ENCODE measurements around the gene PLPPR2.
A peak's percentile ranks its signal among the peaks of the same experiment; 100 is the strongest.

Gene PLPPR2

DNA sequence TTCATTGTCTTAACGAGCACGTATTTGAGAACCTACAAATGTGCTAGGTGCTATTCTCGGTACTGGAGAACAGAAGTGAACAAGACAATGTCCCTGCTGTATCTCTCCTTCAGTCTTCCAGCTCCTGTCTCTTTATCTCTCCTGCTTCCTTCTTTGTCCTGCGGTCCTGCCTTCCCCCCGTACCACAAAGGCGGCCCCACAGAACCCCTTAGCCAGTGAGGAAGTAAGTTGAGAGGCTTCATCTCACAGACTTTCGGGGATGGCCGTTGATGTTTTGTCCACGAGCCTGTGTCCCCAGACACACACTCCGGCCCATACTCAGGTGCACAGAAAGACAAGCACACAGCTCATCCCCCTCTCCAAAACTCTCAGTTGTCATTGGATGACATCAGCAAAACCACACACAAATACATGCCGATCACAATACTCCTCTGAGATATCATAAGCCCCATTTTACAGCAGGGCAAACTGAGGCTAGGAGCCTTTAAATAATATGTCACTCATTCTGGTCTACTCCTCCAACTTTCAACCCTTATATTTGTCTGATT lies 18.7 kb downstream of the PLPPR2 start:
- TF ChIP-seq, protein P1, sequence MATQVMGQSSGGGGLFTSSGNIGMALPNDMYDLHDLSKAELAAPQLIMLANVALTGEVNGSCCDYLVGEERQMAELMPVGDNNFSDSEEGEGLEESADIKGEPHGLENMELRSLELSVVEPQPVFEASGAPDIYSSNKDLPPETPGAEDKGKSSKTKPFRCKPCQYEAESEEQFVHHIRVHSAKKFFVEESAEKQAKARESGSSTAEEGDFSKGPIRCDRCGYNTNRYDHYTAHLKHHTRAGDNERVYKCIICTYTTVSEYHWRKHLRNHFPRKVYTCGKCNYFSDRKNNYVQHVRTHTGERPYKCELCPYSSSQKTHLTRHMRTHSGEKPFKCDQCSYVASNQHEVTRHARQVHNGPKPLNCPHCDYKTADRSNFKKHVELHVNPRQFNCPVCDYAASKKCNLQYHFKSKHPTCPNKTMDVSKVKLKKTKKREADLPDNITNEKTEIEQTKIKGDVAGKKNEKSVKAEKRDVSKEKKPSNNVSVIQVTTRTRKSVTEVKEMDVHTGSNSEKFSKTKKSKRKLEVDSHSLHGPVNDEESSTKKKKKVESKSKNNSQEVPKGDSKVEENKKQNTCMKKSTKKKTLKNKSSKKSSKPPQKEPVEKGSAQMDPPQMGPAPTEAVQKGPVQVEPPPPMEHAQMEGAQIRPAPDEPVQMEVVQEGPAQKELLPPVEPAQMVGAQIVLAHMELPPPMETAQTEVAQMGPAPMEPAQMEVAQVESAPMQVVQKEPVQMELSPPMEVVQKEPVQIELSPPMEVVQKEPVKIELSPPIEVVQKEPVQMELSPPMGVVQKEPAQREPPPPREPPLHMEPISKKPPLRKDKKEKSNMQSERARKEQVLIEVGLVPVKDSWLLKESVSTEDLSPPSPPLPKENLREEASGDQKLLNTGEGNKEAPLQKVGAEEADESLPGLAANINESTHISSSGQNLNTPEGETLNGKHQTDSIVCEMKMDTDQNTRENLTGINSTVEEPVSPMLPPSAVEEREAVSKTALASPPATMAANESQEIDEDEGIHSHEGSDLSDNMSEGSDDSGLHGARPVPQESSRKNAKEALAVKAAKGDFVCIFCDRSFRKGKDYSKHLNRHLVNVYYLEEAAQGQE (IDR thresholded peaks at IDR 0.05; ENCODE audit: insufficient replicate concordance, low read depth) = no peak
- no peak for TF ChIP-seq POLR2AphosphoS5 (IDR thresholded peaks at IDR 0.05; ENCODE audit: low read depth)
- peak; percentile 68; the same call in 1 of the 2 replicates for TF ChIP-seq SPI1 (IDR thresholded peaks at IDR 0.05; ENCODE audit: borderline replicate concordance, low read depth)
- Histone ChIP-seq H3K27me3 (ENCODE audit: insufficient read depth, poor library complexity, severe bottlenecking) (no peaks in the 10 kb centered on the region), H3K4me3 (replicated peaks; ENCODE audit: insufficient read depth, low read length) (peak overlapping the region; percentile 56), H3K27ac (replicated peaks) (peak overlapping the region; percentile 95)
- peak; percentile 58 to 70 for DNase-seq (ENCODE audit: low read depth in 1 of 2, low spot score in 1 of 2)

DNA sequence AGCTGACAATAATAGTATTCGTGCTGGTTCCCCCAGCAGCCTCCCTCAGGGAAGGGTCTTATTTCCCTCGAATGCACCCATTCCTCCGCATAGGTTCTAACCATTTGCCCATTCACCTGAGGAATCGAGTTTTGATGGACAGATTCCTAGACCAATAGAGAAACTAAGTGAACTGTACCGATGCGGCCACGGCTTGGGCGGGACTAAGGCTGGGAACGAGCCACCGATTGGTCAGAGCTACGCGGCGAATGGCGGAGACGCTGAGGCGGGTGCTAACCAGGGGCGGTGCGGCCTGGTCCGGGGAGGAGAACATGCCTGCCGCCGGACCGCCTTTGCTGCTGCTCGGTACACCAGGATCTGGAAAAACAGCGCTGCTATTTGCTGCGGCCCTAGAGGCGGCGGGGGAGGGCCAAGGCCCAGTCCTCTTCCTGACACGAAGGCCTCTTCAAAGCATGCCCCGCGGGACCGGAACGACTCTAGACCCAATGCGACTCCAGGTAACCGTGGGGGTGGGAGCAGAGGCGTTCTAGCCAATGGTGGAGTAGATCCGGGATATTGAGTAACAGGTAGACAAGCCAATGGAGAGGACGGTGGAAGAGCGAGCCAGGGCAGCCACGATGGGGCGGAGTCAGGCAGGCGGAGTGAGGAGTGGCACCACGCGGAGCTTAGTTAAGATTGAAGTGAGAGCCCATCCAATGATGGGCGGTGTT lies 19.4 kb downstream of the PLPPR2 start, which contains the start of gene SWSAP1:
TSS of gene SWSAP1 (plus strand) at position 234 of the 710 bp plus-strand sequence. CDS start at position 249, 15 bp downstream.
- DNase-seq (ENCODE audit: low read depth in 1 of 2, low spot score in 1 of 2) = peak; percentile 99 to 100
- Histone ChIP-seq H3K27ac (replicated peaks) (peak within 1 kb of the TSS; percentile 95), H3K27me3 (ENCODE audit: insufficient read depth, poor library complexity, severe bottlenecking) (no peaks in the 10 kb centered on the region), H3K4me3 (replicated peaks; ENCODE audit: insufficient read depth, low read length) (peak within 1 kb of the TSS; percentile 68)
- TF ChIP-seq, protein P1 (IDR thresholded peaks at IDR 0.05; ENCODE audit: insufficient replicate concordance, low read depth) = peak; percentile 49
- TF ChIP-seq, protein P2, sequence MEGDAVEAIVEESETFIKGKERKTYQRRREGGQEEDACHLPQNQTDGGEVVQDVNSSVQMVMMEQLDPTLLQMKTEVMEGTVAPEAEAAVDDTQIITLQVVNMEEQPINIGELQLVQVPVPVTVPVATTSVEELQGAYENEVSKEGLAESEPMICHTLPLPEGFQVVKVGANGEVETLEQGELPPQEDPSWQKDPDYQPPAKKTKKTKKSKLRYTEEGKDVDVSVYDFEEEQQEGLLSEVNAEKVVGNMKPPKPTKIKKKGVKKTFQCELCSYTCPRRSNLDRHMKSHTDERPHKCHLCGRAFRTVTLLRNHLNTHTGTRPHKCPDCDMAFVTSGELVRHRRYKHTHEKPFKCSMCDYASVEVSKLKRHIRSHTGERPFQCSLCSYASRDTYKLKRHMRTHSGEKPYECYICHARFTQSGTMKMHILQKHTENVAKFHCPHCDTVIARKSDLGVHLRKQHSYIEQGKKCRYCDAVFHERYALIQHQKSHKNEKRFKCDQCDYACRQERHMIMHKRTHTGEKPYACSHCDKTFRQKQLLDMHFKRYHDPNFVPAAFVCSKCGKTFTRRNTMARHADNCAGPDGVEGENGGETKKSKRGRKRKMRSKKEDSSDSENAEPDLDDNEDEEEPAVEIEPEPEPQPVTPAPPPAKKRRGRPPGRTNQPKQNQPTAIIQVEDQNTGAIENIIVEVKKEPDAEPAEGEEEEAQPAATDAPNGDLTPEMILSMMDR (IDR thresholded peaks at IDR 0.05; ENCODE audit: insufficient read depth, low read length) = no peak
- TF ChIP-seq SPI1 (IDR thresholded peaks at IDR 0.05; ENCODE audit: borderline replicate concordance, low read depth) (no peak), POLR2AphosphoS5 (IDR thresholded peaks at IDR 0.05; ENCODE audit: low read depth) (peak; percentile 85)

DNA sequence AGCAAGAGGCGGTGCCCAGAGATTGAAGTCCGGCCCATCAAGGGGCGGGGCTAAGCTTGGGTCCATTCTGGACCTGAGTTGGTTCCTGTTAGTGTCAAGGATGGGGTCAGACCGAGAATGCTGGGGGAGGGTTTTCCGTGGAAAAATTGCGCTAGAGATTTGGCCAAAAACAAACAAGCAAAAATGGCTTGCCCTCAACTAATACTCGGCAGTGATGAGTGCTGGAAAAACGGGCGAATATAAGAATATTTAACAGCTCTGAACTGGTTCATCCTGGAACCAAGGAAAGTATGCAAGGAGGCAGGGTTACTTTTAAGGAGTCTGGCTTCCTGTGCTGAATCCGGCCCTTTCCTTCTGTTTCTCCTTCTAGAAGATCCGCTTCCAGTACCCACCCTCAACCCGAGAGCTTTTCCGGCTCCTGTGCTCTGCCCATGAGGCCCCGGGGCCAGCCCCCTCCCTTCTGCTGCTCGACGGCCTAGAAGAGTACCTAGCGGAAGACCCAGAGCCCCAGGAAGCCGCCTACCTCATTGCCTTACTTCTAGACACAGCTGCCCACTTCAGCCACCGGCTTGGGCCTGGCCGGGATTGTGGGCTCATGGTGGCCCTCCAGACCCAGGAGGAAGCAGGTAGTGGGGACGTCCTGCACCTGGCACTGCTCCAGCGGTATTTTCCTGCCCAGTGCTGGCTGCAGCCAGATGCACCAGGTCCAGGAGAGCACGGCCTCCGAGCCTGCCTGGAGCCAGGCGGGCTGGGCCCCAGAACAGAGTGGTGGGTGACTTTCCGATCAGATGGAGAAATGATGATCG lies 20.1 kb downstream of the PLPPR2 start:
- Histone ChIP-seq H3K4me3 (replicated peaks; ENCODE audit: insufficient read depth, low read length) (peak overlapping the region; percentile 68), H3K27me3 (ENCODE audit: insufficient read depth, poor library complexity, severe bottlenecking) (no peaks in the 10 kb centered on the region), H3K27ac (replicated peaks) (peak overlapping the region; percentile 95)
- TF ChIP-seq, protein P2 (IDR thresholded peaks at IDR 0.05; ENCODE audit: insufficient read depth, low read length) = no peak
- TF ChIP-seq, protein P1 (IDR thresholded peaks at IDR 0.05; ENCODE audit: insufficient replicate concordance, low read depth) = peak; percentile 44
- no peak for TF ChIP-seq GABPA (IDR thresholded peaks at IDR 0.05; ENCODE audit: low read depth)
- DNase-seq (ENCODE audit: low read depth in 1 of 2, low spot score in 1 of 2) = peak; percentile 54 to 87
